ENCODE data around the gene AMFR. TPM values are rescaled to one million over a fixed set of nuclear protein-coding genes. Genes with fewer than 3 reads are reported as not detected.

Gene AMFR
- total and polyA plus RNA-seq, 2 of the 13 experiments (the other 11 are each of a cell fraction or from before 2014, with no cell fraction given): 52.9 to 108 TPM

- no peak for TF ChIP-seq ZNF672 (CRISPR knock-in tag; IDR thresholded peaks at IDR 0.05)
- peak; percentile 28; the same call in 1 of the 2 replicates for TF ChIP-seq NFYC (CRISPR knock-in tag; IDR thresholded peaks at IDR 0.05)
- TF ChIP-seq ETV5 (CRISPR knock-in tag; IDR thresholded peaks at IDR 0.05; ENCODE audit: borderline replicate concordance): peak; percentile 30
- peak; percentile 9; the same call in 1 of the 2 replicates for TF ChIP-seq BORCS8-MEF2B (CRISPR knock-in tag; IDR thresholded peaks at IDR 0.05)
- peak; percentile 96 for TF ChIP-seq XRCC5 (optimal IDR thresholded peaks at IDR 0.05; ENCODE audit: low read length)
- no peak for TF ChIP-seq ZBTB43 (CRISPR knock-in tag; conservative IDR thresholded peaks at IDR 0.05)
- TF ChIP-seq ZNF362 (CRISPR knock-in tag; IDR thresholded peaks at IDR 0.05; ENCODE audit: borderline replicate concordance): 0 out of 2 replicates have a peak, but pooled peaks have one; percentile 36
- peak; percentile 94 for TF ChIP-seq ZNF501 (CRISPR knock-in tag; IDR thresholded peaks at IDR 0.05)
- TF ChIP-seq FOXO1 (CRISPR knock-in tag; IDR thresholded peaks at IDR 0.05): no peak
- TF ChIP-seq ZNF780A (CRISPR knock-in tag; IDR thresholded peaks at IDR 0.05): no peak
- TF ChIP-seq ZSCAN21 (CRISPR knock-in tag; IDR thresholded peaks at IDR 0.05; ENCODE audit: borderline replicate concordance): no peak
- peak; percentile 67 for TF ChIP-seq HDAC2 (CRISPR knock-in tag; IDR thresholded peaks at IDR 0.05)
- no peak for TF ChIP-seq ZSCAN31 (CRISPR knock-in tag; IDR thresholded peaks at IDR 0.05; ENCODE audit: low read depth)
- 0 out of 2 replicates have a peak, but pooled peaks have one; percentile 24 for TF ChIP-seq HNF4A (CRISPR knock-in tag; IDR thresholded peaks at IDR 0.05)
- TF ChIP-seq AKAP8 (CRISPR knock-in tag; IDR thresholded peaks at IDR 0.05): no peak
- peak; percentile 82 for TF ChIP-seq ZFY (CRISPR knock-in tag; IDR thresholded peaks at IDR 0.05)
- TF ChIP-seq ZBTB37 (CRISPR knock-in tag; IDR thresholded peaks at IDR 0.05): no peak
- no peak for TF ChIP-seq ZNF230 (CRISPR knock-in tag; IDR thresholded peaks at IDR 0.05)
- no peak for TF ChIP-seq PAF1 (CRISPR knock-in tag; IDR thresholded peaks at IDR 0.05)
- no peak for TF ChIP-seq EEA1 (CRISPR knock-in tag; IDR thresholded peaks at IDR 0.05; ENCODE audit: borderline replicate concordance)
- TF ChIP-seq ADNP (CRISPR knock-in tag; IDR thresholded peaks at IDR 0.05): peak; percentile 25; the same call in 1 of the 2 replicates
- TF ChIP-seq PRMT3 (CRISPR knock-in tag; IDR thresholded peaks at IDR 0.05; ENCODE audit: borderline replicate concordance, low read depth): no peak
- peak; percentile 87 for TF ChIP-seq HIC2 (CRISPR knock-in tag; IDR thresholded peaks at IDR 0.05; ENCODE audit: low read depth)
- no peak for TF ChIP-seq NFATC3 (CRISPR knock-in tag; IDR thresholded peaks at IDR 0.05)
- TF ChIP-seq ZNF558 (CRISPR knock-in tag; IDR thresholded peaks at IDR 0.05; ENCODE audit: borderline replicate concordance): no peak
- no peak for TF ChIP-seq MAFK (conservative IDR thresholded peaks at IDR 0.05 in 1 of 2, IDR thresholded peaks at IDR 0.05 in 1 of 2; ENCODE audit: low read length in 2 of 2)
- TF ChIP-seq ZNF788 (CRISPR knock-in tag; IDR thresholded peaks at IDR 0.05; ENCODE audit: borderline replicate concordance): peak; percentile 51; the same call in 1 of the 2 replicates
These were observed 67.5 kb downstream of the AMFR start (continued) for GRCh38 chr16:56357765-56358322.
